K562 (cell line): ENCODE measurements around the gene DLGAP1. TPM values are rescaled to one million over a fixed set of nuclear protein-coding genes. Genes with fewer than 3 reads are reported as not detected.

ENCODE experiments used
- ATF7 ChIP-seq: fragments of 450-650 bp; IDR thresholded peaks from 2 replicates; pipeline ENCODE4 v1.7.1; 2014; ENCODE audit warnings: mild to moderate bottlenecking, moderate library complexity
- C11orf30 ChIP-seq: fragments of 450-650 bp; IDR thresholded peaks from 2 replicates; pipeline ENCODE4 v1.6.1; 2016; ENCODE audit warnings: low read depth, mild to moderate bottlenecking
- FOXJ2 ChIP-seq: fragments of 200-800 bp; sonication (Bioruptor generic); IDR thresholded peaks from 2 replicates; pipeline ENCODE4 v1.6.1; 2016; ENCODE audit warnings: missing genetic modification characterization, missing compliant biosample characterization
- HDAC1 ChIP-seq, 2 experiments: fragments of 450-650 bp; IDR thresholded peaks; 2 replicates each; pipeline ENCODE4 v1.6.1; 2016 to 2017; ENCODE audit warnings: inconsistent platforms in 1 of 2, mild to moderate bottlenecking in 1 of 2, moderate library complexity in 1 of 2
- MEF2A ChIP-seq: IDR thresholded peaks from 2 replicates; pipeline ENCODE4 v1.6.1; 2011; ENCODE audit warnings: low read depth, mild to moderate bottlenecking, low read length, moderate library complexity; ENCODE audit not compliant: control insufficient read depth
- RAD21 ChIP-seq, 2 experiments: fragments of 250-450 bp in 1 of 2; fragments of 450-650 bp in 1 of 2; sonication (Bioruptor Pico) in 1 of 2; formaldehyde crosslinking in 1 of 2; IDR thresholded peaks in 1 of 2; conservative IDR thresholded peaks in 1 of 2; 2 replicates each; pipeline versions ENCODE4 v1.4.0 to v1.8.0; 2020 to 2022; ENCODE audit warnings: mild to moderate bottlenecking in 2 of 2, moderate library complexity in 1 of 2
- TSHZ1 ChIP-seq: fragments of 250-450 bp; sonication (Bioruptor Pico); IDR thresholded peaks from 2 replicates; pipeline ENCODE4 v1.4.0; 2020; ENCODE audit warnings: mild to moderate bottlenecking, moderate library complexity
- ZNF311 ChIP-seq: fragments of 250-450 bp; sonication (Bioruptor Pico); IDR thresholded peaks from 2 replicates; pipeline ENCODE4 v1.4.0; 2020; ENCODE audit warnings: mild to moderate bottlenecking, moderate library complexity
- polyA plus RNA-seq, 8 experiments: library from polyadenylated mRNA; depleted of rRNA in 4 of 8; stranded (reverse) in 5 of 8; unstranded in 3 of 8; fragments of >200 nt; fragmentation: Nextera tagmentation in 2 of 8; fragmentation: Illumina TruSeq in 1 of 8; extraction: Ambion mirVana in 2 of 8; extraction: Trizol in 1 of 8; gene quantifications; 2 replicates each; pipeline versions ENCODE4 v1.2.1 to v1.2.3, GENCODE V29; 2011 to 2014; ENCODE audit warnings: inconsistent platforms in 1 of 8, missing spikeins in 1 of 8
- total RNA-seq, 7 experiments: library from RNA; depleted of rRNA in 6 of 7; stranded (reverse); fragments of >200 nt in 6 of 7; fragmentation: Illumina TruSeq in 2 of 7; extraction: Trizol in 2 of 7; gene quantifications; 2 replicates each; pipeline versions ENCODE4 v1.2.1 to v1.2.3, GENCODE V29; 2011 to 2021; ENCODE audit warnings: low replicate concordance in 1 of 7
- TF ChIP-seq, protein P1 (sequence below), 2 experiments: fragments of 450-650 bp in 1 of 2; sonication (generic) in 1 of 2; formaldehyde crosslinking in 1 of 2; IDR thresholded peaks; 2 replicates each; pipeline versions ENCODE4 v1.7.1 to v1.9.0; 2016 to 2022; ENCODE audit warnings: inconsistent platforms in 1 of 2, mild to moderate bottlenecking in 1 of 2, missing genetic modification reagents in 1 of 2
- TF ChIP-seq, protein P2 (sequence below): fragments of 200-800 bp; sonication (Bioruptor generic); IDR thresholded peaks from 2 replicates; pipeline ENCODE4 v1.6.1; 2017; ENCODE audit warnings: missing genetic modification characterization, missing compliant biosample characterization

DLGAP1 gene
- total and polyA plus RNA-seq, 9 of the 15 experiments (the other 6 are each of a cell fraction or from before 2014, with no cell fraction given): 0.04 to 0.22 (median 0.08) TPM

DNA sequence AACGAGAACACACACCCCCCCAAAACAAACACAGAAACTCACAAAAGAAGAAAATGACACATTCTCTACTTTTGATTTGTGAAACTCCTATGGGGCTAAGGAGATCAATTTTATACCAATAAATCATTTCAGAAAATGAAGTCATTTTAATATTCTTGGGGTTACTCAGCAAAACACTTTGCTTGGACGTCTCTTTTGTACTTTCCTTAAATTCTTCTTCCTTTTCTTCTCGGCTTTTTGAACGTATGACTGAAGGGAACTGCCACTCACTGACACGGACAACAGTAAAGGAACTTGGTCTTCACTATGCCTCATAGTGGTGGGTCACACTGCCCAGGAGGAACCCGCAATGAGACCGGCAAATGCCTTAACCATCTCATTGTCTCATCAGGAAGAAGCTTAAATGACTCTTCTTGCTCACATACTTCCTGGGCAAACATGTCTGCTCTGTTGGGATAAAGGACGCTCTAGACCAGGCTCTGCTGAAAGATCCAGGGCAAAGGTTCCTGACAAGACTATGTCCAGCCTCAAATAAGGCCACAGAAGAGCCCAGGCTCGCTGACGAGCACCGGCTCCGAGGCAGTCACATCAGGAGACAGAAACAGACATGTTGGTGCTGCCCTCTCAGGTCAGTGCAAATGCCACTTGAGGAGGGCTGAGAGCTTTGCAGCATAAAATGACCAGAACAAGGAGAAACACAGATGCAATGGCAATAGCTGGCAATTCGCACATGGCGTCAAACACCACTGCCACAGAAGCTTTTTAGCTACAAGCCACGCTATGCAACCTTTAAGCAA is 799.7 kb downstream of the DLGAP1 start (continued):
- TF ChIP-seq, protein P1, sequence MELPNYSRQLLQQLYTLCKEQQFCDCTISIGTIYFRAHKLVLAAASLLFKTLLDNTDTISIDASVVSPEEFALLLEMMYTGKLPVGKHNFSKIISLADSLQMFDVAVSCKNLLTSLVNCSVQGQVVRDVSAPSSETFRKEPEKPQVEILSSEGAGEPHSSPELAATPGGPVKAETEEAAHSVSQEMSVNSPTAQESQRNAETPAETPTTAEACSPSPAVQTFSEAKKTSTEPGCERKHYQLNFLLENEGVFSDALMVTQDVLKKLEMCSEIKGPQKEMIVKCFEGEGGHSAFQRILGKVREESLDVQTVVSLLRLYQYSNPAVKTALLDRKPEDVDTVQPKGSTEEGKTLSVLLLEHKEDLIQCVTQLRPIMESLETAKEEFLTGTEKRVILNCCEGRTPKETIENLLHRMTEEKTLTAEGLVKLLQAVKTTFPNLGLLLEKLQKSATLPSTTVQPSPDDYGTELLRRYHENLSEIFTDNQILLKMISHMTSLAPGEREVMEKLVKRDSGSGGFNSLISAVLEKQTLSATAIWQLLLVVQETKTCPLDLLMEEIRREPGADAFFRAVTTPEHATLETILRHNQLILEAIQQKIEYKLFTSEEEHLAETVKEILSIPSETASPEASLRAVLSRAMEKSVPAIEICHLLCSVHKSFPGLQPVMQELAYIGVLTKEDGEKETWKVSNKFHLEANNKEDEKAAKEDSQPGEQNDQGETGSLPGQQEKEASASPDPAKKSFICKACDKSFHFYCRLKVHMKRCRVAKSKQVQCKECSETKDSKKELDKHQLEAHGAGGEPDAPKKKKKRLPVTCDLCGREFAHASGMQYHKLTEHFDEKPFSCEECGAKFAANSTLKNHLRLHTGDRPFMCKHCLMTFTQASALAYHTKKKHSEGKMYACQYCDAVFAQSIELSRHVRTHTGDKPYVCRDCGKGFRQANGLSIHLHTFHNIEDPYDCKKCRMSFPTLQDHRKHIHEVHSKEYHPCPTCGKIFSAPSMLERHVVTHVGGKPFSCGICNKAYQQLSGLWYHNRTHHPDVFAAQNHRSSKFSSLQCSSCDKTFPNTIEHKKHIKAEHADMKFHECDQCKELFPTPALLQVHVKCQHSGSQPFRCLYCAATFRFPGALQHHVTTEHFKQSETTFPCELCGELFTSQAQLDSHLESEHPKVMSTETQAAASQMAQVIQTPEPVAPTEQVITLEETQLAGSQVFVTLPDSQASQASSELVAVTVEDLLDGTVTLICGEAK (IDR thresholded peaks at IDR 0.05): no peak
- TF ChIP-seq, protein P1 (CRISPR knock-in tag; IDR thresholded peaks at IDR 0.05): no peak
- TF ChIP-seq ATF7: no peak
- TF ChIP-seq TSHZ1 (CRISPR knock-in tag): no peak
- TF ChIP-seq, protein P2, sequence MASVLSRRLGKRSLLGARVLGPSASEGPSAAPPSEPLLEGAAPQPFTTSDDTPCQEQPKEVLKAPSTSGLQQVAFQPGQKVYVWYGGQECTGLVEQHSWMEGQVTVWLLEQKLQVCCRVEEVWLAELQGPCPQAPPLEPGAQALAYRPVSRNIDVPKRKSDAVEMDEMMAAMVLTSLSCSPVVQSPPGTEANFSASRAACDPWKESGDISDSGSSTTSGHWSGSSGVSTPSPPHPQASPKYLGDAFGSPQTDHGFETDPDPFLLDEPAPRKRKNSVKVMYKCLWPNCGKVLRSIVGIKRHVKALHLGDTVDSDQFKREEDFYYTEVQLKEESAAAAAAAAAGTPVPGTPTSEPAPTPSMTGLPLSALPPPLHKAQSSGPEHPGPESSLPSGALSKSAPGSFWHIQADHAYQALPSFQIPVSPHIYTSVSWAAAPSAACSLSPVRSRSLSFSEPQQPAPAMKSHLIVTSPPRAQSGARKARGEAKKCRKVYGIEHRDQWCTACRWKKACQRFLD (CRISPR knock-in tag): no peak
- no peak for TF ChIP-seq C11orf30
- no peak for TF ChIP-seq MEF2A
- TF ChIP-seq RAD21 (CRISPR knock-in tag; conservative IDR thresholded peaks at IDR 0.05 in 1 of 2, IDR thresholded peaks at IDR 0.05 in 1 of 2): peak in 1 of 2 experiments; percentile 21; a peak in 1 of 4 replicates
- no peak for TF ChIP-seq HDAC1 (IDR thresholded peaks at IDR 0.05)
- TF ChIP-seq FOXJ2 (tag): peak; percentile 56; the same call in 1 of the 2 replicates
- TF ChIP-seq ZNF311 (CRISPR knock-in tag): peak; percentile 79
